ENCODE results near the gene BMPER.

DNA sequence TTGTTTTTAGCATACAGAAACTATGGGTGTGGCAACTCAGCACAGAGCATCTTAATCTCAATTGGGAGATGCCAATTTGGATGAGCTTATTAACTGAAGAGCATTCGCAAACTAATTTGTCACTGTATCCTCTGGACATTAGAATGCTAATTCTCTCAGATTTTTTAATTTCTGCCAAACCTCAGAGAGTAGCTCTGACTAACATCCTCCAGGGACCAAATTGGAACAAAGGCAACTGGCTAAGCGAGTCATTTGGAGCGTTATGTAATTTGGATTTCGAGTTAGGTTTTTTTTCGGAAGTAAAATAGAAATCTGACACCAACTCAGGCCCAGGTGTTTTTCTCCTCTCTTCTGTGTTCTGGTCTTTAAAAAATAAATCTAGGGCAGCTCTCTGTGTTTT lies 201.9 kb downstream of the BMPER start:
- no peak for TF ChIP-seq GATA2 (IDR thresholded peaks at IDR 0.05; ENCODE audit: low read depth, low read length)
- TF ChIP-seq GATA3 (IDR thresholded peaks at IDR 0.05; ENCODE audit: low read depth, low read length) = no peak

Measured in SH-SY5Y (cell line).